ENCODE results near the gene FBN1. TPM values are rescaled to one million over a fixed set of nuclear protein-coding genes. Genes with fewer than 3 reads are reported as not detected.

Gene FBN1
- total RNA-seq, 2 experiments from 2014 or later, result 1.1 to 1.6 TPM

DNA sequence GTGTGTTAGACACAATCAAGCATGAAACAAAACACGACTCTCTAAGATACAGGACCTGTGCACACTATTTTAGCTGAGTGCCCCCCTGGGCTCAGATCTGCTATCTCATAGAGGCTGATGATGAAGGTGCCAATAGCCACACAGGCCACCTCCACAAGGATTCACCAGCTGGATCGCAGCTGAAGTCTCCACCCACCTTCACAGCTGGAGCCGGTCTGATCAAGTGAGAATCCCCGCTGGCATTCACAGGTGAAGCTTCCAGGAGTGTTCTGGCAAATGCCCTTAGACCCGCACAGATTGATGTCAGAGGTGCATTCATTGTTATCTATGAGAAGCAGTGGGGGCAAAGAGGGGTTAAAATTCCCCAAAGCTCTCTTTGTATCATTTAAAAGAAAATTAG, 224.1 kb downstream of the FBN1 start:
- Mint-ChIP-seq H3K4me3 (no peak overlapping the region), H3K27me3 (no peaks in the 10 kb centered on the region), H3K4me1 (no peaks in the 10 kb centered on the region), H3K27ac (no peak overlapping the region), H3K9me3 (no peaks in the 10 kb centered on the region), H3K36me3 (ENCODE audit: low read depth) (no peaks in the 10 kb centered on the region)
- no peak for DNase-seq
- POLR2A ChIA-PET, result no interaction called here
- CTCF ChIA-PET, result interaction anchor here (1.5 kb wide), 1 partner anchor 9 kb away, joined by 4 read pairs; no protein-coding TSS in a partner anchor

DNA sequence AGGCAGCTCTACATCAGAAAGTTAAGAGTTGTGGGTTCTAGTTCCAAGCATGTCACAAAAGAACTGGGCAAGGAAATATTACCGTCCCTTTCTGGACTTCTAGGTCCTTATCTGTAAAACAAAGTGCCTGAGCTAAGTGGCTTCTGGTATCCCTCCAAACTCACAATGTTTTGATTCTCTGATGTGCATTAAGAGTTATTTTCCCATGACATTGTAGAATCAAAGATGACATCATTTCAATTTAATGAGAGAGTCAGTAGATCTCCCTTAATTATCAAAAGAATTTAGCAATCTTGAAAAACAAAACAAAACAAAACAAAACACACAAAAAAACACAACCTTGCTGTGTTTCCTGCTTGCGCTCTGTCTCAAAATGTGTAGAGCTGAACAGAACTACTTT, 225.6 kb downstream of the FBN1 start:
- DNase-seq, result no peak
- ChIA-PET CTCF (no interaction called here), POLR2A (no interaction called here)
- H3K27ac Mint-ChIP-seq, result no peak overlapping the region
- no peak overlapping the region for H3K4me3 Mint-ChIP-seq
- H3K36me3 Mint-ChIP-seq (ENCODE audit: low read depth), result no peaks in the 10 kb centered on the region
- no peaks in the 10 kb centered on the region for H3K9me3 Mint-ChIP-seq
- no peaks in the 10 kb centered on the region for H3K4me1 Mint-ChIP-seq
- H3K27me3 Mint-ChIP-seq, result no peaks in the 10 kb centered on the region

DNA sequence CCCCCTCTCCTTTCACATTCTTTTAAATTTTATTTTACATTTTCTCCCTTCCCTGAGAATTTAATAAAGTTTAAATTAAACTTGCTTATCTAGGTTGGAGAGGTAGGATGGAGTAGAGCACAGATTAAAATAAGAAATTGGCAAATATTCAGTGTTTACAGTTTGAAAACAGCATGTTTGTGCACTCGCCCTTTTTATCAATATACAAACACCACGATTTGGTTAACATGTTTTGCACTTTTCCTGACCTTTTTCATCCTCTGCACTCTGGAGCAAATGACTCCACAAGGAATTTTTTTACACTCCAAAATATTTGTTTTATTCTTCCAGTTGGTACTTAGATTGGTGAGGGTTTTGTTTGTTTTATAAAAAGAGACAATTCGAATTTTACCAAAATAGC, 227.2 kb downstream of the FBN1 start:
- Mint-ChIP-seq H3K36me3 (ENCODE audit: low read depth) (no peaks in the 10 kb centered on the region), H3K27ac (no peak overlapping the region), H3K4me3 (no peak overlapping the region), H3K27me3 (no peaks in the 10 kb centered on the region), H3K9me3 (no peaks in the 10 kb centered on the region), H3K4me1 (no peaks in the 10 kb centered on the region)
- no peak for DNase-seq
- CTCF ChIA-PET, result no interaction called here
- POLR2A ChIA-PET, result no interaction called here

DNA sequence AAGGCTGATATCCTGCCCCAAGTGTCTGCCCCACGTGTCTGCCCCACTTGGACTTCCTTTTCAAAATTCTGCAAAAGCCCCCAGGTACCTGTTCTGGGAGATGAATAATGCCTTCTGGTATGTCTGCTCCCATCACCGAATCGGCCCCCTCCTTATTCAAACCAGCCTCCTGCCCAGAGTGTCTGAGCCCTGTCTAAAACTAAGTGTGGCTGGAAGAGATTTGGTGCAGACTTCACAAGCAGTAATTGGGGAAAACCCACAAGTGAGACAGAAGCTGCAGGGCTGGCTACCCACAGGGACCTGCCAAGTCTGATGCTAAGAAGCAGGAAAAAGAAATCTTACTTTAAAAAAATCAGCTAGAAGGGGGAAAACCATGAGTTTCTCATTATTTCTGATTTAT, 229.2 kb downstream of the FBN1 start:
- Mint-ChIP-seq H3K27ac (no peak overlapping the region), H3K4me3 (no peak overlapping the region), H3K9me3 (no peaks in the 10 kb centered on the region), H3K4me1 (no peaks in the 10 kb centered on the region), H3K27me3 (no peaks in the 10 kb centered on the region), H3K36me3 (ENCODE audit: low read depth) (no peaks in the 10 kb centered on the region)
- CTCF ChIA-PET, result interaction anchor here (0.6 kb wide), 1 partner anchor 327 kb away, joined by 3 read pairs; no protein-coding TSS in a partner anchor
- POLR2A ChIA-PET, result no interaction called here
- no peak for DNase-seq

DNA sequence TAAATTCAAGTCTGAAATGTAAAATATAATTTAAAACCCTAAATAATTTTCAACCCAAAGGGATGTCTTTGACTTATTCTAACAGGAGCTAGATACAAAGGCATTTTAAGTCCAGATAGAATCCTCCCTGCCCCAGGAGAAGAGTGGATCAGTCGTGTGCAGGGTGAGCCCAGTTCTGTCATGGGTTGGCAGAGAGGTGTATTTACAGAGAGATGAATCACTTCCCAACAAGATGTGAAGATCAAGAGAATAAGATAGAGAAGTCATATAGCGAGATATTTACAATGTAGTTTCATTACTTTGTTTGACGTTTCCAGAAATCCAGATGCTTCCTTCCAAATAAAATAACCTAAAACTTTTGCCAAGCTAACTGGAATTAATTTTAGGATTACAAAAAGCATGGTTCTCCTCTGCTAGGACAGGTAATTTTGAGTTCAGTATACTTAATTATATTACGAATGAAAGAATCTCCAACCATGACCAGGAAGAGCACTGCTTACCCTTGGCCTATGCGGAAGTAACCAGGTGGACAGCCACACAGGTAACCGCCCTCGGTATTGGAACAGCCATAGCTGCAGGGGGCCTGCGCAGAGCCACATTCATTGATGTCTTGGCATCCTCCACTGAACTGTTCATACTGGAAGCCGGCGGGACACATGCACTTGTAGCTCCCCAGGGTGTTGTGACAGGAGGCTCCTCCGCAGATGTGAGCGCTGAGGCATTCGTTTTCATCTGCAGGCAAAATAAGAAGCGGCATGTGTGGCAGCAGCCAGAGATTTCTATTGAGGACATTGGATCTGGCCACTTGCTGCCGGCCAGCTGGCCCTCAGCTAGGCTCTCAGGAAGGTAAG, 230.2 kb downstream of the FBN1 start:
- no peaks in the 10 kb centered on the region for H3K36me3 Mint-ChIP-seq (ENCODE audit: low read depth)

DNA sequence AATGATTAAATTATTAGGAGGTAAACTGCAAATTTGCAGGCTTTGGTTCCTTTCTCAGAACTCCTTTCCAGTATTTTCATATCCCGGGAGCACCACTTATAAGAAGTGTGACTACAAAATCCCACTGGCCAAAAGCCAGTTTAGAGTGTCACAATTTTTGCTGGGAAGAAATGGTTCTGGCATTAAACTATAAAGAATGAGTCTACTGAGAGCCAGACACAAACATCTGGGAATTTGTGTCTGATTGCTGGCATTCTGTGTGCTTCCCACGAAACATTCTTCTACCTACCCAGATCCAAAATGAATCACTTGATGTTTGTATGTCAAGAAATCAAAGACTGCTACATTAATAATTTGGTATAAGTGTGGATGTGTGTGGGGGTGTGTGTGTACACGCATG, 231.5 kb downstream of the FBN1 start:
- ChIA-PET POLR2A (no interaction called here), CTCF (no interaction called here)
- DNase-seq, result no peak
- Mint-ChIP-seq H3K4me3 (no peak overlapping the region), H3K27me3 (no peaks in the 10 kb centered on the region), H3K36me3 (ENCODE audit: low read depth) (no peaks in the 10 kb centered on the region), H3K4me1 (no peaks in the 10 kb centered on the region), H3K9me3 (no peaks in the 10 kb centered on the region), H3K27ac (no peak overlapping the region)

More for the DNA sequence above, 230.2 kb downstream of the FBN1 start:
- ChIA-PET CTCF (no interaction called here), POLR2A (no interaction called here)
- no peaks in the 10 kb centered on the region for H3K27me3 Mint-ChIP-seq
- H3K4me3 Mint-ChIP-seq, result no peak overlapping the region
- H3K27ac Mint-ChIP-seq, result no peak overlapping the region
- no peak for DNase-seq
- no peaks in the 10 kb centered on the region for H3K9me3 Mint-ChIP-seq
- H3K4me1 Mint-ChIP-seq, result no peaks in the 10 kb centered on the region

DNA sequence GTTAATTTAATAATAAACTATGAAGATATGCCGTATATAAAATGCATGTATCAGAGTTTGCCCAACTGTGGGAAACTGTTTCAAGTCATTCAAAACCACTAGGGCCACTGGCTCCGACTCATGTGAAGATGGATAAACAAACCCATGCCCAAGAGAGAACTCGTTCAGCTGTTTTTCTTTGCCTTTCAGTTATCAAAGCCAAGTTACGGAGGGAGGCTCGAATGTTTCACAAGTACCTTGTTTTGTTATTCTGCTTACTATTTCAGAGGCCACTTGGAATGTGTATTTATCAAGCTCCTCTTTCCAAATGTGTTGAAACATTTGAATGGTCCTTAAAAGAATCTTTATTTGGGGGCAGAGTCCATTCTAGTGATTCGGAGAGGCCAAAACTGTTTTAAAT, 232.2 kb downstream of the FBN1 start:
- H3K27ac Mint-ChIP-seq, result no peak overlapping the region
- no peaks in the 10 kb centered on the region for H3K27me3 Mint-ChIP-seq
- DNase-seq, result no peak
- no peaks in the 10 kb centered on the region for H3K9me3 Mint-ChIP-seq
- no peak overlapping the region for H3K4me3 Mint-ChIP-seq
- ChIA-PET CTCF (interaction anchor here (1.3 kb wide), 1 partner anchor 9 kb away, joined by 4 read pairs; no protein-coding TSS in a partner anchor), POLR2A (no interaction called here)
- no peaks in the 10 kb centered on the region for H3K36me3 Mint-ChIP-seq (ENCODE audit: low read depth)
- H3K4me1 Mint-ChIP-seq, result no peaks in the 10 kb centered on the region

DNA sequence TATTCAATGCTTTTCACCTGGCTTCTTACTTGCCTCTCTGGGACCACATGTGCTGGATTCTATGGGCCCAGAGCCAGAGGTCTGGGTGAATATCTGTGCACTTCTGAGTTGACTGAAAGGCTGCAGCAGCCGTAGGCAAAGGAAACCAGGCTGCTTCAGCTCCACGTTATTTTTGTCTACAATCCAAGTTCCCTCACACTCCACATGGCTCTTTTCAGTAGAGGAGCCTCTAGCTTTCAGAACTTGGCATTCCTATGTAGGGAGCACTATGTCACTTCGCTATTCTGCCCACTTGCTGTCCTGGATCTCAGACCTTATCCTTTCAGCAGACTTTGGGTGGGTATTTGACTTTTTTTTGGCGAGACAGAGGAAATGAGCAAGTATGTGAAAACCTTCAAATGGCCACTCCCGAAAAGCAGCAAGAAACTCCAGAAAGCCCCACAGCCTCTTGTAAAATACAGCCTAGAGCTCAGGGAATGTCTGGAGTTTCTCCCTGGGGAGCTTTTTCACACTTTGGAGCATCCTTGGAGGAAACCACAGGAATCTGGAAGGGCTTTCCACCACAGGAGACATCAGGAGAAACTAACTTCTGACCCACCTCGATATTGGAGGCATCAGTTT, 233.4 kb downstream of the FBN1 start:
- Mint-ChIP-seq H3K36me3 (ENCODE audit: low read depth) (no peaks in the 10 kb centered on the region), H3K27me3 (no peaks in the 10 kb centered on the region), H3K9me3 (no peaks in the 10 kb centered on the region), H3K27ac (no peak overlapping the region), H3K4me3 (no peak overlapping the region), H3K4me1 (no peaks in the 10 kb centered on the region)
- CTCF ChIA-PET, result interaction anchor here (0.9 to 1.3 kb wide), 2 partner anchors 10 to 96 kb away, joined by 4 read pairs; no protein-coding TSS in a partner anchor
- DNase-seq, result no peak
- POLR2A ChIA-PET, result no interaction called here

DNA sequence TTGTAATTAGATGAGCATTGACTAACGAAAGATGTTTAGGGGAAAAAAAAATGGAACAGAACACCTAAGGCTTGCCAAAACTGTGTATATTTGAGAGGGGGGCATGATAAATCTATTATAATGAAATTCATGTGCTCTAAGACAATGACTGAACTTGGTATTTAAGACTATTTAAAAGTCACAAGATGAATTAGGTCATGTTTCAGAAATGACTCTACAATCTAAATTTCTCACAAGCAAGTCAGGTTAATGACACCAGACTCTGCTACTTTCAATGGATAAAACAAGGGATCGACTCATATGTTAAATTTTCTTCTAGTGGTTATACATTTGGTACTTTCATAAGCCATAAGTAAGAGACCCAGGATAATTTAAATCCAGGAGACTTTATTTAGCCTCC, 235.9 kb downstream of the FBN1 start:
- H3K27me3 Mint-ChIP-seq, result no peaks in the 10 kb centered on the region
- no peak overlapping the region for H3K4me3 Mint-ChIP-seq
- ChIA-PET CTCF (no interaction called here), POLR2A (no interaction called here)
- no peaks in the 10 kb centered on the region for H3K36me3 Mint-ChIP-seq (ENCODE audit: low read depth)
- no peak for DNase-seq
- H3K4me1 Mint-ChIP-seq, result no peaks in the 10 kb centered on the region
- no peaks in the 10 kb centered on the region for H3K9me3 Mint-ChIP-seq
- no peak overlapping the region for H3K27ac Mint-ChIP-seq

DNA sequence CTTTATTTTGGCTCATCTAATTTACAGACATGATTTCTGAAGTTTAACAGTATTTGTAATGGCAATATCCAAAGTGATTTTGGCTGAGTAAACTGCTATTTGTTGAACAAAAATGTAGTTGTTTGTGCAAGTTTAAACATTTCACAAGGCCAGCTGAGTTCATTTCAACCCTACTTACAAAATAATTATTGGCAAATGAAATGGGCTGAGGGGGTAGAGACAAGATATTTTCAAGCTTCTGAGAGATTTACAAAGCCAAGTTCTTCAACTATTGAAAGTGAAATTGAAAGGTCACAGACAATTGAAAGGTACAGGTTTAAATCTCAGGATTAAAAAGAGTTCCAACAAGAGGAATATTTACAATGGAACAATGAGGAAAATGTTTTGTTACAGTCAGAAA, 237.2 kb downstream of the FBN1 start:
- no peak overlapping the region for H3K4me3 Mint-ChIP-seq
- H3K36me3 Mint-ChIP-seq (ENCODE audit: low read depth), result no peaks in the 10 kb centered on the region
- no peaks in the 10 kb centered on the region for H3K9me3 Mint-ChIP-seq
- CTCF ChIA-PET, result no interaction called here
- H3K4me1 Mint-ChIP-seq, result no peaks in the 10 kb centered on the region
- DNase-seq, result no peak
- H3K27me3 Mint-ChIP-seq, result no peaks in the 10 kb centered on the region
- no peak overlapping the region for H3K27ac Mint-ChIP-seq
- POLR2A ChIA-PET, result no interaction called here

DNA sequence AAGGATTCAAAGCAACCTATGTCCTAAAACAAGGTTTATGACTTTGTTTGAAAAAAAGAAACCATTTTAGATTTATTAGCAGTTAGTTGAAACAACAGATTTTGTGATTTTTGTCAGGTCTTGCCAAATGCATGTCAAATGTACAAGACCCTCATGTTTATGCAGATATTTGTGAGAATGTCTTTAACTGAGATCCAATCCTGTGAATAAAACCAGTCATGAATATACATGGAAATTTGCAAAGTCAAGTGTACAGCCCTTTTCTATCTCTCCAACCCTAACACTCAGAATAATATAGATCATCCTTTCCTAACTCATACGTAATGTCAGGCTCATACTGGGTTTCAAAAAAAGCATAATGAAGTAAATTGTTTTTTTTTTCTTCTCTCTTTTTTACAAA, 237.9 kb downstream of the FBN1 start:
- no peak overlapping the region for H3K4me3 Mint-ChIP-seq
- no peaks in the 10 kb centered on the region for H3K4me1 Mint-ChIP-seq
- H3K27ac Mint-ChIP-seq, result no peak overlapping the region
- ChIA-PET POLR2A (no interaction called here), CTCF (no interaction called here)
- H3K36me3 Mint-ChIP-seq (ENCODE audit: low read depth), result no peaks in the 10 kb centered on the region
- H3K27me3 Mint-ChIP-seq, result no peaks in the 10 kb centered on the region
- DNase-seq, result no peak
- no peaks in the 10 kb centered on the region for H3K9me3 Mint-ChIP-seq

DNA sequence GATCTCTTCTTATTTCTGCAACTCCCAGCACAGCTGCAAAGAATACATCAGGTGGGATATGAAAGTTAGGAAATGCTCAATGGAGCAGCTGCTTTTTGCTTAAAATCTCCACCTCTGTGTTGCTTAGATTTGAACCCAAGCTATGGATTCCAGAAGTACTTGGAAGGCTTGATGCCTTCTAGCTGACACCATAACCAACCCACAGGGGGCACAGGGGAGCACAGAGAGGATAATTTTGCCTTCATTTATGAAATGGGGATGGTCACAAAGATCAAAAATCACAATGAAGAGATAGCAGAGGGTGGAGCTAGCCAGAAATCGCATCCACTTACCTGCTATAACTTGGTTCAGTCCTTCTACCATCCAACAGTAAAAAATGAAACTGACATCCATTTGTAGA, 238.6 kb downstream of the FBN1 start:
- CTCF ChIA-PET, result no interaction called here
- POLR2A ChIA-PET, result no interaction called here
- Mint-ChIP-seq H3K27ac (no peak overlapping the region), H3K27me3 (no peaks in the 10 kb centered on the region), H3K4me1 (no peaks in the 10 kb centered on the region), H3K9me3 (no peaks in the 10 kb centered on the region), H3K36me3 (ENCODE audit: low read depth) (no peaks in the 10 kb centered on the region), H3K4me3 (no peak overlapping the region)
- DNase-seq, result no peak

DNA sequence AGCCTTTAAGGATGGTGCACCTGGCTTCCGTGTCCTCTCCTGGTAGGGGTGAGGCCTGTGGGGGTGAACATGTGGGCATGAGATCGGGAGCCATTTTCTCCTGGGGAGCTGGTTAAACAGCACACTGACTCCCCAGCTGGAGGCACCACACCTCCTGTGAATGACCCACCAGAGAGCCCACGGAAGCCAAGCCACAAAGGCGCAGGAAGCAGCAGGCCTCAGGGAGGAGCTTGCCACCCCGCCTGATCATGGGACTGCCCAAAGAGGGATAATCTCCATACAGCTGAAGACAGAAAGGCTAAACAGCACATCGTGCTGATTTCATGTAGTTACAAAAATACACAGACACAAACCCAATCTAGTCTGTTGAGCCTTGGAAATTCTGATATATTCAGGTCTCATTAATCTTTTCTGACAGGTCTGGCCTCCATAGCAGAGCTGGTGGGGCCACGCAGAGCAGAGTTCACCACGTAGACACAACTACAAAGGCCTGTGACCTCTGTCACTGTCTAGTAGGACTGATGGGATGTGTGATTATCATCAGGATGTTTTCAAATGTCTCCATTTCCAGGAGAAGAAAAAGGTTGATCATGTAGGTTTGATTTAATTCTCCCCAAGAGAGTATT, 239.1 kb downstream of the FBN1 start:
- POLR2A ChIA-PET, result no interaction called here
- no peaks in the 10 kb centered on the region for H3K36me3 Mint-ChIP-seq (ENCODE audit: low read depth)
- DNase-seq, result no peak
- H3K9me3 Mint-ChIP-seq, result no peaks in the 10 kb centered on the region
- H3K27ac Mint-ChIP-seq, result no peak overlapping the region
- no peaks in the 10 kb centered on the region for H3K27me3 Mint-ChIP-seq
- no peaks in the 10 kb centered on the region for H3K4me1 Mint-ChIP-seq
- no peak overlapping the region for H3K4me3 Mint-ChIP-seq
- CTCF ChIA-PET, result interaction anchor here (0.7 kb wide), 1 partner anchor 10 kb away, joined by 3 read pairs; no protein-coding TSS in a partner anchor

Data from activated CD4-positive, alpha-beta T cell treated with anti-CD3 and anti-CD28 coated beads, Interleukin-2, amount 10 ng/mL, durations not matched to agents 7 days and 5 days (primary cell).